D721Med (cell line): ENCODE results near the gene MAPRE2.

Experiments
- DNase-seq: peaks from one replicate; pipeline ENCODE4 v3.0.0; 2011; ENCODE audit warnings: low spot score; ENCODE audit not compliant: insufficient read length
- FAIRE-seq: peaks from 2 replicates; lab custom pipeline; 2011; peaks lifted over from hg19 to GRCh38; lab: Jason Lieb, UNC
- TF ChIP-seq, protein P1 (sequence below): IDR thresholded peaks from 2 replicates; pipeline ENCODE4 v1.5.1; 2012; ENCODE audit warnings: mild to moderate bottlenecking, control low read depth; ENCODE audit not compliant: insufficient read depth; ENCODE audit errors: missing control alignments

Gene MAPRE2

DNA sequence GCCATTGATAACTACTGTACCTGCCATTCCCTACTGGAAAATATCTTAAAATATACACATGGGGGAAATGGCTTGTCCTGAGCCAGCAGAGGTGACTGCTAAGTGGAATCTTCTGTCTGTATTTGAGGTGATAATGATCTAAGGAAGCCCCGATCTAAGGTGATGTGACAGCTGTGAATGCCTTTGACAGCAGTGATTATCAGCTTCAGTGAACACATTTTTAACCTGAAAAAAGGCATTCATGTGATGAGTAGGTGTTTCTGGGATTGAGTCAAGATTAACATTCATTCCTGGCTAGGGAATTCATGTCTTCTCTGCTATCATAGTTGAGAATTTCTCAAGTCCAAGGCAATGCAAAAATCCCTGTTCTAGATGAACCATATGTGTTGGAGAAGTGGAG, 9.1 kb upstream of the MAPRE2 start:
- FAIRE-seq = no peak

DNA sequence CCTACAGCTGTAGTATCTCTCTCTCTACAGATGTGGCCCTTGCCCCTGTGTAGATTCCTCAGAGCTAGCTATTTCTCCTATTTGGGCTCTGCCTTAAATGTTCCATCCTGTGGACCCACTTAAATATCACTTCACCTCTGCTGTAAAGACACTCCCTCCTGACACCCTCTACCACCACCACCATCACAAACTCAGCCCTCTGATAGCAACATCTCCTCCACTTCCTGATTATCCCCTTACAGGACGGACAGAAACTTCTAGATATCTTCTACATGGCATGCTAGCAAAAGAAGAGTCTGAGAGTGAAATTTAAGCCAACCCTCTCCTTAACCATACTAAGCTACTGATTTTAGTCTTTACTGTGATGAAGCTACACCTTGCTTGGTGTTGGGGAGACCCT, 3.2 kb upstream of the MAPRE2 start:
- FAIRE-seq (no peak), DNase-seq (no peak)
- TF ChIP-seq, protein P1, sequence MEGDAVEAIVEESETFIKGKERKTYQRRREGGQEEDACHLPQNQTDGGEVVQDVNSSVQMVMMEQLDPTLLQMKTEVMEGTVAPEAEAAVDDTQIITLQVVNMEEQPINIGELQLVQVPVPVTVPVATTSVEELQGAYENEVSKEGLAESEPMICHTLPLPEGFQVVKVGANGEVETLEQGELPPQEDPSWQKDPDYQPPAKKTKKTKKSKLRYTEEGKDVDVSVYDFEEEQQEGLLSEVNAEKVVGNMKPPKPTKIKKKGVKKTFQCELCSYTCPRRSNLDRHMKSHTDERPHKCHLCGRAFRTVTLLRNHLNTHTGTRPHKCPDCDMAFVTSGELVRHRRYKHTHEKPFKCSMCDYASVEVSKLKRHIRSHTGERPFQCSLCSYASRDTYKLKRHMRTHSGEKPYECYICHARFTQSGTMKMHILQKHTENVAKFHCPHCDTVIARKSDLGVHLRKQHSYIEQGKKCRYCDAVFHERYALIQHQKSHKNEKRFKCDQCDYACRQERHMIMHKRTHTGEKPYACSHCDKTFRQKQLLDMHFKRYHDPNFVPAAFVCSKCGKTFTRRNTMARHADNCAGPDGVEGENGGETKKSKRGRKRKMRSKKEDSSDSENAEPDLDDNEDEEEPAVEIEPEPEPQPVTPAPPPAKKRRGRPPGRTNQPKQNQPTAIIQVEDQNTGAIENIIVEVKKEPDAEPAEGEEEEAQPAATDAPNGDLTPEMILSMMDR = no peak

More for the DNA sequence above, 9.1 kb upstream of the MAPRE2 start:
- TF ChIP-seq, protein P1 = no peak
- DNase-seq = no peak

DNA sequence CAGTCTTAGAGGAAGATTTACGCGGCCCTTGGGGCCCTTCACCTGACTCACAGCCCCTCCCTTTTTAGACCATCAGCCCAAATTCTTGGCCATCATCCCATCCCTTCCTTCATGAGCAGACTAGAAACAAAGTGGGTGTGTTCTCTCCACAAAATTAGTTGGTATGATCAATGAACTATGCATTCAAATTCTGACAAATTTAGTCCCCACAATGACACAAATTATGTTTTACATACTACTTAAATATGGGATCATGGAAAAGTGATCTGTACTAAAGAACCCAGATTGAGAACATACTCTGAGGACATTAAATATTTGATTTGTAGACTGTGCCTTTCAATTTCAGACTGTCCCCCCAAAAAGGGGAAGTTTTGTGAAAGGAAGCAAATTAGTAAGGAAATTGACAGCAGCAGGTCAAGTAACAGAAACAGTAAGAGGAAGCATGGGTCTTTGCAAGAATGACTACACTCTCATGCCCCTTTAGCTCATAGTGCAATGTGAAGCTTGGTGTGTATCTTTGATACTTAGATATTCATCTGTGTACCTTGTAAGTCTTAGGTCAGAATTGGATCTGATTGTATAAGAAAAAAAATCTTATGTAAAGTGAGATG, 2.2 kb upstream of the MAPRE2 start:
- DNase-seq (no peak), FAIRE-seq (no peak)
- TF ChIP-seq, protein P1 = no peak

DNA sequence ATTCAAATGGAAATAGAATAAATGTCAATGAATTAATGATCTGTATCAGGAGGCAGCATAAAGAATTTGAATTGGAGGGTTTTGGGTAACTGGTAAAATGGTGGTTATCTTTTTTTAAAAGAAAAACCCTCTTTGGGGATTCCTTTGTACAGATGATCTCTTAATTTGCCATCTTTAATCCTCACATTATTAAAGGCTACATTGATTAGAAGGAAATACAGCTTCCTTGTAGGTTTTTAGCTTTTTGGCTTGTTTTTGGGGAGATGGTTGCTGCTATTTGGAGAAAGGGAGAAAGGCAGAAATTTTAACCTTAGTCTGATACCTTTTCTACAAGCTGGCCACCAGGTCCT, 600 bp upstream of the MAPRE2 start:
- TF ChIP-seq, protein P1 = no peak
- no peak for DNase-seq
- FAIRE-seq = peak; percentile 72

DNA sequence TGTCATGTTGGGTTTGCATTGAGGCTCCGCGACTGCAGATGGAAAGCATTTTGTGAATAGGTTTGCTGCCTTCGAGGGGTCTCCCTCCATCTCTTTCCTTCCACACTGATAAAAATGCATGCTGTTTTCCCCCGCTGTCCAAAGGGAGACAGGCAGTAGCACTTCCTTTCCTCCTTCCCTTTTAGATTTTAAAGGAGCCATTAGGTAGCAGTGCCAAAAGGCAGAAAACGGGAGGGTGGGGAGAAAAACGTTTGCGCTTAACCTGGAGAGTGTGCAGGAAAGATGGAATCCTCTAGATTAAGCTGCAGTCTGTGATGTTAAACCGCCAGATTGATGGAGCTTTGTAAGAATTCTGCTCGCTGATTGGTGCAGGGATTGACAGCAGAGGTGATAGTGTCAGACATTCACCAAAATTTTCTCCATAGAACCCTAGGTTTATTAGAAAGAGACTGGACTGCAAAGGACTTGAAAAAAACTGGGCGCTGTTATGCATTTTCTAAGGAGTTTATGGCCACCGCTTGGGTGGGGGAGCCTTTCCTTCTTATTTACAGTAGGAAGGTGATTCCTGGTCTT, 688 bp downstream of the MAPRE2 start:
- peak; percentile 61 for FAIRE-seq
- TF ChIP-seq, protein P1 = no peak
- DNase-seq = no peak

DNA sequence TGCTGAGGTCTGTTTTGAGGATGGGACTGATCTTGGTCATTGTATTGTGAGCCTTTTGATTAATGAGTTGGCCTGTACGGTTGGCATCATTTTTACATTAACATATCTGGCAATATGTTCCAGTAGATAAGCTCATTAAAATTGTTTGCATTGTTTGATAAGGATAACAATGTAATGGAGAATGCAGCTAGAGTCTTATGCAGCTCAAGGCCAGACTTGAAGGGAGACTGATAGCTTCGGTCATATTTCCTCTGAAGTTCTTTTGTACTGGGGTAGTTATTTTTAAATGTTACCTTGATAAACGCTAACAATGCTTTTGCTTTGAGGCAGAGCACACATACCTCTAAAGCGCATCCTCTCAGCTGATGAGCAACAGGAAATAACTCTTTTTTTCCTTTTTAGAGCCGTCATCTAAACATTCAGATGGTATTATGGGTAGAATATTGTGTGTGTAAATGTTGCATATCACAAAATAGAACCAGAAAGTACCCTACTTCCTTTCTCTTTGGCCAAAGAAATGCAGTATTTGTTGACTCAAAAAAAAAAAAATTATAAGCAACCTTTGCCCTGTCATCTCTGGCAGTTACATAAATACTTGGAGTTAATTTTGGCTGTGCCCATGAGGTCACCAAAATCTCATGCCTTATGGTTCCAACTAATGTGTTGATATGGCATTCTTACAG, 1.3 kb downstream of the MAPRE2 start:
- FAIRE-seq = peak; percentile 38
- no peak for DNase-seq
- TF ChIP-seq, protein P1 = no peak

DNA sequence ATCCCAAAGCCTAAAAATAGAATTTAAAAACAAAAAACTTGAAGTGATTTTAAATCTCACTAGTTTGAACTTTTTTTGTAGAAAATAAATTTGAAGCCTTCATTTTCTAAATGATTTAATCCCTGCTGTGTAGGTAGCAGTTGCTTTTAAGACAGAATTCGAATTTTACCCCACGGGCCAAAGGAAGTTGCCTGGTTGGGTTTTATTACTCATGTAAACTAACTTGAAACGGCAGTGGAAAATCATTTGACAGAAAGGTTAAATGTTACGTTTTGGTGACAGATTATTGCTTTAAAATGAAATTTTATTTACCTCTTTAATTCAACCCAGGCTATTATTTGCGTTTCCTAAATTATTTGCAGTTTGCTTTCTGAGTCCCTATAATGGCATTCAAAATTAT, 2.0 kb downstream of the MAPRE2 start:
- DNase-seq = no peak
- TF ChIP-seq, protein P1 = no peak
- no peak for FAIRE-seq
